Fibroblast of gingiva (primary cell): ENCODE measurements around the gene SPATC1L.
A peak's percentile ranks its signal among the peaks of the same experiment; 100 is the strongest.

Experiments used
- DNase-seq: peaks from one replicate; pipeline ENCODE4 v3.0.0-alpha.2; 2011; ENCODE audit warnings: low read depth

The SPATC1L gene

DNA sequence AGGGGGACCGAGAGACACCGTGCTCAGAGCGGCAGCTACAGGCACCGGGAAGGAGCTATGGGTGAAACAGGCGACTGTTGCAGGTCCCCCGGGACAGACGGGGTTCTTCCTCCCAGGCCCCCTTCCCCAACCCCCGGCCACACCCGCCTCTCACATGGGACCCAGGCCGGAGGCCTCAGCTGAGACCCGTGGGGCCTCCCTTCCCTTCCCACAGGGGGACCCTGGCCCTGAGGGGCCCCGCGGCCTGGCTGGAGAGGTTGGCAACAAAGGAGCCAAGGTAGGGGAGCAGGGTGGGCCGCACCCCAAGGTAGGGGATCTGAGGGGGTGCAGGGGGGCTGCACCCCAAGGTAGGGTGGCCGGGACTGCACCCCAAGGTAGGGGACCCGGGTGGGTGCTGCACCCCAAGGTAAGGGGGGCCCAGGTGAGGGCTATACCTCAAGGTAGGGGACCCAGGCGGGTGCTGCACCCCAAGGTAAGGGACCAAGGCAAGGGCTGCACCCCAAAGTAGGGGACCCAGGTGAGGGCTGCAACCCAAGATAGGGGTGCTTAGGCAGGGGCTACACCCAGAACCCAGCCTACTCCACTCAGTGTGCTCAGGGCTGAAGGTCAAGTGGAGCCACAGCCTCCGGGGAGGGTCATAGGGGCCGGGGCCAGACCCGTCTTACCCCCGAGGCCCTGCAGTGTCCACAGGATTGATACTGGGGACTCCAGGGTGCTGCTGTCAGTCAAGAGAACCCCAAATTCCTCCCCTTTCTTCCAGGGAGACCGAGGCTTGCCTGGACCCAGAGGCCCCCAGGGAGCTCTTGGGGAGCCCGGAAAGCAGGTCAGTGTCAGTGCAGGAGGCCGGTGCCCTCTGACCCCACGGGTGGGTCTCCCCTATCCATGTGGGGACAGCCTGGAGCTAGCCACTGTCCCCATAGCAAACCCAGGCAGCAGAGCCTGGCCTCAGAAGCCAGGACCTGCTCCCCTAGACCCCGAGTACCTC lies 63.7 kb downstream of the SPATC1L start:
- no peak for DNase-seq

GRCh38 chr21:46119637-46120271 lies 64.5 kb downstream of the SPATC1L start:
- DNase-seq: no peak

GRCh38 chr21:46119144-46119636 lies 65.1 kb downstream of the SPATC1L start:
- DNase-seq: no peak

DNA sequence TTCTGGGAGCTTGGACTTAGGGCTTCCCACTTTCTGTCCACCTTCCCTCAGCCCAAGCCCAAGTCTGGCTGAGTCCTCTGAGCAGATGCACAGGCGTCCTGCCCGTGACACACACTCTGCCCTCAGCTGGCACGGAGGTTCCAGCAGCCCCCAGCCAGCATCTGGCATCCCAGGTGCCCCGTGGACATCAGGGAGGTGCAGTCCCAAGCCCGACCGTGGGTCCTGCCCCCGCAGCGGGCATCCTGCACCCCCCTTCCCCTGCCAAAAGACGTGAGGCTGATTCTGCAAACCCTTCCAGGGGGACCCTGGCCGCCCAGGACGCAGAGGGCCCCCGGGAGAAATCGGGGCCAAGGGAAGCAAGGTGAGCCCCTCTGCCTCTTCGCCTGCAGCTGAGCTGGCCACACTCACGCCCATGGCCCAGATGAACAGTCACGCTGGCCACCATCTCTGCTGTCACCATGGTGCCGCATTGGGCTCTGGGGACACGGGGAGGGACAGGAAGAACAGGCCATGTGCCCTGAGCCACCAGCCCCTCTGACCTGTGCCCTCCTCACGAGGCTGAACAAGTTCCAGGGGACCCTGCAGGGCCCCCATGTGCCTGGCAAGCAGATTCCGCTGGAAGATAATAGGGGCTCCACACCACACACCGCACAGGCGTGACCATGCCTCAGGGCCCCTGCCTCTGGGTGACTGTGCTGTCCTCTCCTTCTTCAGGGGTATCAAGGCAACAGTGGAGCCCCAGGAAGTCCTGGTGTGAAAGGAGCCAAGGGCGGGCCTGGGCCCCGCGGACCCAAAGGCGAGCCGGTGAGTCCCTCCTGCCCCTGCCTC lies 65.7 kb downstream of the SPATC1L start:
- no peak for DNase-seq

DNA sequence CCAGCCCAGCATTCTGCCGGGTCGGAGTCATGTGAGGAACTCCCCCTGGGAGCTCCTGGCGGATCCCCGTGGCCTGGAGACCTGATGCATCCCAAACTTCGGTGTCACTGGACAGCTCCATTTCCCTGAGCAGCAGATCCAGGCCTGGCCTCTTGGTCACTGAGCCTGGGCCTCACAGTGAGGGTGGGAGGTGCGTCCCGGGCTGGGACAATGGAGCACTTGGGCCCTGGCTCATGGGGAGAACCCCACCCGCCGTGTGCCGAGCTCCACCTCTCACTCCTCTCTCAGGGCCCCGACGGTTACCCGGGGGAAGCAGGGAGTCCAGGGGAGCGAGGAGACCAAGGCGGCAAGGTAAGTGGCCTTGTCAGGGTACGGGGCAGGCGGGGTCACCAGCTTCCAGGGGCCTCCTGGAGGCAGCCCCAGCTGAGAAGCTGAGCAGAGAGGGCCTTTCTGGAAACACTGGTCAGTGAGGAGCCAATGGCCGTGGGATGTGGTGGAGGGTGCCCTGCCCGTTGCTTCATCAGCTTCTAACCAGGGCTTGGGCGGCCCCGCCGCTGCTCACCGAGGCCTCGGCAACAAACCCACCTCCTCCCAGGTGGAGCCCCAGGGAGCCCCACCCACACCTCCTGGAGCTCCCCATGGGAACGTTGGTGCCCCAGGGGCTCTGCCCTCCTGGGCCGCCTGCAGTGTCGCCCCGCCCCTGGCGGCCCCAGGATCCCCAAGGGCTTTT lies 66.5 kb downstream of the SPATC1L start:
- DNase-seq: no peak

DNA sequence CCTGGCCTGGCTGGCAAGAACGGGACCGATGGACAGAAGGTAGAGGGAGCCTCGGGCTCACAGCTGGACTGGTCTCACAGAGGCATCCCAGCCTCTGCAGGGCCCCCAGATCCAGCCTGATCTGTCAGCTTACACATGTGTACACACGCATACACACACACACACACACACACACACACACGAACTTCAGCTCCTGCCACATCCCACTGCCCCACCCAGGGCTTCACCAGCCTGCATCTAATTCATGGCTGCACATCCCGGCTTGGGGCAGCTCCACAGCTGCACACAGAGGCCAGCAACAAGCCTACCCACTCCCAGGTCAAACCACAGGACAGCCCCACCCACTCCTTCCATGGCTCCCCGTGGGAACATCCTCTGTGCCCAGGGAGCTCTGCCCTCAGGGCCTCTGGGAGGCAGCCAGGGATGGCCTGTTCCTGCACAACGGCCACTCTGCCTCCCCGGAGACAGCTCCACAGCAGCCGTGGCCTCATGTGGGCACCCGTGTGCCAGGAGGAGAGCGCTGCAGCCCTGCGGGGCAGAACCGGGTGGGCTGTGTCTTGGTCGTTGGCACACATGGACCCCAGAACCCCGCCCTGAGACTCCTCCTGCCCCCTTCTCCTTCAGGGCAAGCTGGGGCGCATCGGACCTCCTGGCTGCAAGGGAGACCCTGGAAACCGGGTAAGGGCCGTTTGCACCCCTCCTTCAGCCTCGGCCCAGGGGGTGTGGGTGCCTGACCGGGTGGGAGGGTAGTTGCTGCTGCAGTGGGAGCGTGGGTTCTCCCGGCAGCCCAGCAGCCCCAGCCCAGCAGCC lies 67.3 kb downstream of the SPATC1L start:
- peak; percentile 91 for DNase-seq

- DNase-seq: no peak
These were observed 68.0 kb downstream of the SPATC1L start for GRCh38 chr21:46116189-46116775.

- DNase-seq: no peak
These were observed 68.6 kb downstream of the SPATC1L start for GRCh38 chr21:46115441-46116188.

DNA sequence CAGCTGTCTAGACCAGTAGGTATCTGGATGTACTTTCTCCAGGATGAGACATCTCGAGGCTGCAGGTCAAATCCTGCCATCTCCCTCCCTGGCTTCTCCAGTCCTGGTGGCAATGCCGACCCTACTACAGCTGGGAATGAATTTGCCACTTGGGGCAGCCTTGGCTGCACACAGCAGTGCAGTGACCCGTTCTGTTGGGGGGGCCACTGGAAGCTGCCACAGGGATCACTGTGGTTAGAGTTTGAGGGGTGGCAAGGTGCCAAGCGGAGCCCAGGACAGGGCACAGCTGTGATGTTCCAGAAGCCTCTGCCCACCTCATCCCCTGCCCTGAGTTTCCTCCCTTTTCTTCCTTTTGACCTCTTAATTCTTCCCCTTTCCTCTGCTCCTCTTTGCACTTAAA lies 69.3 kb downstream of the SPATC1L start:
- DNase-seq: no peak

- no peak for DNase-seq
These were observed 70.6 kb downstream of the SPATC1L start for GRCh38 chr21:46113497-46114176.

DNA sequence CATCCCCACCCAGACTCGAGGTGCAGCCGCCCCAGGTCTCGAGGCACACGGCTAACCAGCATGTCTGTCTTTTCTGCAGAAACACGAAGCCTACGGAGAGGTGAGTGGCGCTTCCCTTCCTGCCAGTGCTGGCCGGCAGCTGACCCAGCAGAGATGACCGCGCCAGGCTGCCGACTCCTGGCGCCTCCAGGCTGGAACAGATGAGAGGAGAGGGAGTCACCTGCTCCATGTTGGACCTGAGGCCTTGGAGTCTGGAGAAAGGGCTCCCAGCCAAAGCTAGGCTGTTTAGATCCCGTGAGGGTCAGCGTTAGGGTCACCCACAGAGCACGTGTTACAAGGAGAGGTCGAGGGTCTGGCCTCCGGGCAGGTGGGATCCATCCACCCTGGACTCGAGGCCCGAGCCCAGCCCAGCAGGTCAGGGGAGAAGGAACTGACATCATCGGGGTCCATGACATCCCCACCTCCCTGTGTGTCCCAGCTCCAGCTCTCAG lies 71.5 kb downstream of the SPATC1L start:
- no peak for DNase-seq

DNA sequence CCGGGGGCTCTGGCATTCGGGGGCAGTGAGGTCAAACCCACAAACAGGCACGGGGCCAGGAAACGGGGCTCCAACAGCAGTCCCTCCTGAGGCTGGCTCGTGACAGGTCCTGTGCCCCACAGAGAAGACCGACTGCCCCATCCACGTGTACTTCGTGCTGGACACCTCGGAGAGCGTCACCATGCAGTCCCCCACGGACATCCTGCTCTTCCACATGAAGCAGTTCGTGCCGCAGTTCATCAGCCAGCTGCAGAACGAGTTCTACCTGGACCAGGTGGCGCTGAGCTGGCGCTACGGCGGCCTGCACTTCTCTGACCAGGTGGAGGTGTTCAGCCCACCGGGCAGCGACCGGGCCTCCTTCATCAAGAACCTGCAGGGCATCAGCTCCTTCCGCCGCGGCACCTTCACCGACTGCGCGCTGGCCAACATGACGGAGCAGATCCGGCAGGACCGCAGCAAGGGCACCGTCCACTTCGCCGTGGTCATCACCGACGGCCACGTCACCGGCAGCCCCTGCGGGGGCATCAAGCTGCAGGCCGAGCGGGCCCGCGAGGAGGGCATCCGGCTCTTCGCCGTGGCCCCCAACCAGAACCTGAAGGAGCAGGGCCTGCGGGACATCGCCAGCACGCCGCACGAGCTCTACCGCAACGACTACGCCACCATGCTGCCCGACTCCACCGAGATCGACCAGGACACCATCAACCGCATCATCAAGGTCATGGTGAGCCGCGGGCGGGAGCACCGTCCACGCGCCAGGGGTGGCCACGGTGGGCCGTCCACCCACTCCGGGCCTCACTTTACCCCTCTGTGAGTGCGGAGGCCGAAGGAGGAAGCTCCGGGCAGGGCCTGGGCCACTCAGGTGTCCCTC lies 72.2 kb downstream of the SPATC1L start:
- no peak for DNase-seq

DNA sequence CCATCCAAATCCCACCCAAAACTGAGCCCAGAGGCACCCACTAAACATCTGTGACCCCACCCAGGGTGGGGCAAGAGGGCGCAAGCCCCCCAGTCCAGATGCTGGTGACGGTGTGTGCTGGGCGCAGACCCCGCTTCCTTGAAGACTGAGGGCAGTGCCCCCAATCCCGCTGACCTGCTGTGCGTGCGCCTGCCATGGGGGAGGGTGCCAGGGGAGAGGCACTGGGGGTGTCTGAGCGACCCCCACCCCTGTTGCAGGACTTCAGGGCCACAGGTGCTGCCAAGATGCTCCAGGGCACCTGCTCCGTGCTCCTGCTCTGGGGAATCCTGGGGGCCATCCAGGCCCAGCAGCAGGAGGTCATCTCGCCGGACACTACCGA lies 73.1 kb downstream of the SPATC1L start:
- no peak for DNase-seq
